Measurements from ENCODE around the gene ILF3.

DNA sequence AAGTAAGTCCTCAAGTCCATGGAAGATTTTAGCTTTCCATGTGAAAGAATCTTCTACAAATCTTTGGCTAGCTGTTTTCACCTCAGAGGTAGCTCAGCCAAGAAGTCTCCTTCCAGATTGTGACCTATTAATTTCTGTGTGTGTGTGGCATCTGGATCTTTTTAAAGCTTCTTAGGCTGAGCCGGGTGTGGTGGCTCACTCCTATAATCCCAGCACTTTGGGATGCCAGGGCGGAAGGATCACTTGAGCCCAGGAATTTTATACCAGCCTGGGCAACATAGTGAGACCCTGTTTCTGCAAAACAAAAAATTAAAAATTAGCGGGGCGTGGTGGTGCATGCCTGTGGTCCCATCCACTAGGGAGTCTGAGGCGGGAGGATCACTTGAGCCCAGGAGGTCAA, 42.2 kb upstream of the ILF3 start:
- no peak for TF ChIP-seq CTCF (IDR thresholded peaks at IDR 0.05)
- TF ChIP-seq POLR2A (IDR thresholded peaks at IDR 0.05), result no peak

All from thyroid gland (tissue), 4 donors.